ENCODE measurements around the gene NUP214.
"Not testable (repeated sequence)": the region's sequence is repeated elsewhere in the genome, so short reads cannot be mapped to it uniquely, and the experiment has no call there.

NUP214 gene

GRCh38 chr9:131116281-131117120 is 8.9 kb upstream of the NUP214 start:
- no peak for DNase-seq

- DNase-seq, result no peak
These were observed 8.1 kb upstream of the NUP214 start for GRCh38 chr9:131117121-131117761.

GRCh38 chr9:131117762-131118145 is 7.6 kb upstream of the NUP214 start:
- DNase-seq, result no peak

GRCh38 chr9:131119600-131119999 is 5.8 kb upstream of the NUP214 start:
- no peak for DNase-seq

GRCh38 chr9:131120620-131121228 is 4.7 kb upstream of the NUP214 start:
- DNase-seq, result no peak

DNA sequence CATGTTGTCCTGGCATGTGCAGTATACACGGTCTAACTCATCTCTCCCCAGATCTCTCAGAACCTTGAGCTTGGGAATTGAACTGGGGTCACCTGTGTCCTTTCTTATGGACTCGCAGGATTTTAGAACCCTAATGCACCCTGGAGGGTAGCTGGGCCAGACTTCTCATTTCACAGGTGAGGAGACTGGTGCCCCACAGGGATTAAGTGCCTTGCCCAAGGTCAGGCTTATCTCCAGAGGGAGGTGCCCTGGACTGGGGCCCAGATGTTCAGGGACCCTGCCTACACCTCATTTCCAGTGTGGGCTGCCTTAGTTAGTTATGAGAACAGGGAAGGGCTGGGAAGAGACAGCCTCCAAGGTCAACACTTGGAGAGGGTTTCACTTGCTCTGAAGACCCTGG is 4.0 kb upstream of the NUP214 start:
- DNase-seq, result no peak

- DNase-seq, result no peak
These were observed 3.2 kb upstream of the NUP214 start for GRCh38 chr9:131122158-131122557.

GRCh38 chr9:131125038-131125287 is 423 bp upstream of the NUP214 start:
- DNase-seq, result no peak

DNA sequence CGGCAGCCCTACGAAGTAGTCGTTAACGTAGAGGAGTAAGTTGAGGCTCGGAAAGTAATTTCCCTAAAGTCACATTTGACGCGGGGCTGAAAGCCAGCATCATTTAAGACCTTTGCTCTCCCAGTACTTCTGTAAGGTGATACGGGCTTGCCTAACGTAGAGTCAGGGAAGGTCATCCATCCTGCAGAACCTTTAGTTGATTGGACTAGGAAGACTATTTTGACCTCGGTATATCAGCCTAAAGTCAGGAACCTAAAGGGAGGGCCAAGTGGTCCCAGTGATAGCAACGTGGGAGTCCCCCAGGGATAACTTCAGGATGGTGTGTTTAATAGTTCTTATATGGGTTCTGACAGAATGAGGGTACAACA is 657 bp downstream of the NUP214 start:
- DNase-seq, result no peak

DNA sequence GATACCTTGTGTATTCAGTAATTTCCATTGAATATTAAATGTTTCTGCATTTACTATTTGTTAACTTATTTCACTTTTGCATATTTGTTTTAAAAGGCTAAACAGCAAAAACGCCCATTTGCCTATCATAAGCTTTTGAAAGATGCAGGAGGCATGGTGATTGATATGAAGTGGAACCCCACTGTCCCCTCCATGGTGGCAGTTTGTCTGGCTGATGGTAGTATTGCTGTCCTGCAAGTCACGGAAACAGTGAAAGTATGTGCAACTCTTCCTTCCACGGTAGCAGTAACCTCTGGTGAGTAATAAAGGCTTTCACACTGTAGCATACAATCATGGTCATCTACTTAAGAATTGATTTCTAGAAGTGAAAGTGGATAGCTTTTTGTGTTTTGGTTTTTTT is 3.8 kb downstream of the NUP214 start:
- no peak for DNase-seq

DNA sequence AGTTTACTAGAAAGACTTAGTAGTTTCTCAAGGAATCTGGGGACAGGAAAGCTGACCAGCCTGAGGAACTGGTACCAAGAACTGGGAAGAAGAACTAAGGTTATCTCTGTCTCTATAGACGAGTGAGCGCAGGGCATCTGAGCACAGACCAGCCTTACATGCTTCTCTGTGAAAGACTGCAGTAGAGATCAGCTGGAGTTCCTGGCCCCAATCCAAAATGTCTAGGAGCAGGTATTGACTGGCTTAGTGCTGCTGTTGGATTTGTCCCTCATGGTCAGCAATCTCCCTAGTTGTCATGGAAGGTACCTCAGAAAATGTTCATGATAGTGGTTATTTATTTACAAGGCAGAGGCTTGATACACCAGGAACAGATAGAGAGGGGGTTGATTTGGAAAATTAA is 13.3 kb downstream of the NUP214 start:
- no peak for DNase-seq

DNA sequence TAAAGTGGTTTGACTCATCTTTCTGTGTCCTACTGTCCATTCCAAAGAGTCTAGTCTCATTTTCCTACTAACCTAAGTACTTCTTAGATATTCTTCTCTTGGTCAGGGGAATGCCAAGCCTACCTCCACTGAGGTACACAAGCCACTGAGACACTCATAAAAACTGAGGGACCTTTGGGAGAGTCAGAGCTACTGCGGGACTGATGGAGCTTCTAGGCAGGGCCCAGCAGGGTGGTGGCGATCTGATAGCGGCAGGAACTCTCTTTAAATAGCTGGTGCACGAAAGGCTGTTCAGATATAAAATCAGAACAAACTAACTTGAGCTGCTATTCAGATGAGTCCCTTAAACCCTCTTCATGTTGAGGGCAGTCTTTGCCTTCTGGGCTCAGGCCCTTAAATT is 14.7 kb downstream of the NUP214 start:
- no peak for DNase-seq

GRCh38 chr9:131140550-131140949 is 15.2 kb downstream of the NUP214 start:
- no peak for DNase-seq

- no peak for DNase-seq
These were observed 16.8 kb downstream of the NUP214 start for GRCh38 chr9:131142160-131142559.

DNA sequence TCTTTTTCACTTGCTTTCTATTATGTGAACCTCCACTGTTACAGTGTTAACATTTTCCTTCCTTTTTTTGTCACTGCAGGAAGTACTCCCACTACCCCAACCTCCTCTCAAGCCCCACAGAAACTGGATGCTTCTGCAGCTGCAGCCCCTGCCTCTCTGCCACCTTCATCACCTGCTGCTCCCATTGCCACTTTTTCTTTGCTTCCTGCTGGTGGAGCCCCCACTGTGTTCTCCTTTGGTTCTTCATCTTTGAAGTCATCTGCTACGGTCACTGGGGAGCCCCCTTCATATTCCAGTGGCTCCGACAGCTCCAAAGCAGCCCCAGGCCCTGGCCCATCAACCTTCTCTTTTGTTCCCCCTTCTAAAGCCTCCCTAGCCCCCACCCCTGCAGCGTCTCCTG is 18.8 kb downstream of the NUP214 start:
- DNase-seq, result no peak

DNA sequence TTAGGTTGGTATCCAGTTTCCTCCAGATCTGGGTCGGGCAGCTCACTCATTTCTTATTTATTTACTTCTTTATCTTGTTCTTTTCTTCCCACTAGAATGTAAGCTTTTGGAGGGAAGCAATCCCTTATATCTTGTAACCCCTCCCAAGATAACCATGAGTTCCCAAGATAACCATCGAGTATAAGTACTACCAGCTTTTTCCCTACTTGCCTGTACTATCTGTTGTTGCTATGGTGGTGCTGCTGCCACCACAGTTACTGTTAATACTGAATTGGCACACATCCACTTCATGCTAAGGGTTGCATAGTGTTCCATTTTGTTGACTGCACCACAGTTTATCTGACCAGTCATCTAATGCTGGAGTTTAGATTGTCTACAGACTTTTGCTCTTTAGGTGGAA is 19.9 kb downstream of the NUP214 start:
- DNase-seq, result no peak

- DNase-seq, result no peak
These were observed 20.8 kb downstream of the NUP214 start for GRCh38 chr9:131146186-131146585.

DNA sequence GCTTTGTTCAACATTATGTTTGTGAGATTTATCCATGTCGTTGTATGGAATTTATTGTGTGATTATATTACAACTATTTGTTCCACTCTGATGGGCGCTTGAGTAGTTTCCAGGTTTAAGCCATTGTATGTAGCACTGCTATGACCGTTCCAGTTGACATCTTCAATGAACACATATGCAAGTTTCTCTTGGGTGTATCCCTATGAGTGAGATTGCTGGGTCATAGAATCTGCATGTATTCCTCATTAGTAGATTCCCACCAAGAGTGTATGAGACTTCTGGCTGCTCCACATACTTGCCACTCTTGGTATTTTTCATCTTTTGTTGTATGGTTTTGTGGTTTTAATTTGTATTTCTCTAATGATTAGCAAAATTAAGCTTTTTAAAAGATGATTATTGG is 22.9 kb downstream of the NUP214 start:
- DNase-seq, result no peak

DNA sequence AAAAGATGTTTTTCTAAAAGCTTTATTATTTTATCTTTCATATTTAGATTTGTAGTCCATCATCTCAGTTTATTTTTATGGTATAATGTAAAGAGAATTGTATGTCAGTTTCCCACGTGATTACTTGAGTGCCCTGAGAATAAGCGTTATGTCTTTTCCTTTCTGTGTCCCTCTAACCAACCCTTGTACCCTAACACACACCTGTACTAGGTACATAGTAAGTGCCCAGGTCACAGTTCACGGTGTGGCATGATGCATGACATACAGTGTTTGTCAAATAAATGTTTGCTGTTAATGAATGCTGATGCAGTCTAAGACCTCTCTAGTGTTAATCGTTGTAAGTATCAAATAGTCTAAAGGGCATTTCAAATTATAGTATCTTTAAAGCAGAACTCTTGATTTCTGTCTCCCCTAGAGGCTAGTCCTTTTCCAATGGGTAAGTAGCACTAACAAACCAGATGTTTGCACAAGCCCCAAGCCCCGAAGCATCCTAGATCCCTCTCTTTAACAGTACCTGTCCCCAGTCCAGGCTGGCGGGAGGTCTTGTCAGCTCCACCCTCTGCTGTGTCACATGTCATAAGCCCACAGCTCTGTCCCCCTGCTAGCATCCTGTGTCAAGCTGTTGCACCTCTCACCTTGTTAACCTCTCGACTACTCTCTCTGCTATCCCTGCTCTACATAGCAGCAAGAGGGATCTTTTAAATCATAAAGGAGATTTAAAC is 23.7 kb downstream of the NUP214 start:
- no peak for DNase-seq

DNA sequence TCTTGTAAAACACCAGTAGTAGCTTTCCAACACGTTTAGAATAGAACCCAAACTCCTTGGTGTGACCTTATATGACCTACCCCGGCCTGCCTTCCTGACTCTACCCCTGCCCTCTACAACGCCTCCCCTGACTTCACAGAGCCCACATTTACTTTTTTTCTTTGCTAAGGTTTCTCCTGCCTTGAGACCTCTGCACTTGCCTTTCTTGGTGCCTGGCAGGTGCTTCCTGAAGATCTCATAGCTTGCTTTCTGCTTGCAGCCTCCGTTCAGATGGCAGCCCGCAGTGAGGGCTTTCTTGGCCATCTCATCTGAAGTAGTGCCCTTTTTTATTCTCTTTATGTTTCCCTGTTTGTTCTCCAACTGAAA is 24.3 kb downstream of the NUP214 start:
- DNase-seq, result no peak

- no peak for DNase-seq
These were observed 28.2 kb downstream of the NUP214 start for GRCh38 chr9:131153595-131153994.

DNA sequence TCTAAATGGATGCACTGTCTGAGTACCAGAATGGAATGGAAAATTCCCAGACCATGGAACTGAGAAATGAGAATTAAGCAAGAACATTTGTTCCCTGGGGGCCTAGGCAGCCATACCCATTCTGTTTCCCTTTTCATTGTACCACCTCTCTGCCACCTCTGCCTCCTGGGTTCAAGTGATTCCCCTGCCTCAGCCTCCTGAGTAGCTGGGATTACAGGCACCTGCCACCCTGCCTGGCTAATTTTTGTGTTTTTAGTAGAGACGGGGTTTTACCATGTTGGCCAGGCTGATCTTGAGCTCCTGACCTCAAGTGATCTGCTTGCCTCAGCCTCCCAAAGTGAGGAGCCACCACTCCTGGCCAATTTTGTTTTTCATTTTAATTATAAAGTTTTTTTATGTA is 33.3 kb downstream of the NUP214 start:
- DNase-seq, result not testable (repeated sequence)

DNA sequence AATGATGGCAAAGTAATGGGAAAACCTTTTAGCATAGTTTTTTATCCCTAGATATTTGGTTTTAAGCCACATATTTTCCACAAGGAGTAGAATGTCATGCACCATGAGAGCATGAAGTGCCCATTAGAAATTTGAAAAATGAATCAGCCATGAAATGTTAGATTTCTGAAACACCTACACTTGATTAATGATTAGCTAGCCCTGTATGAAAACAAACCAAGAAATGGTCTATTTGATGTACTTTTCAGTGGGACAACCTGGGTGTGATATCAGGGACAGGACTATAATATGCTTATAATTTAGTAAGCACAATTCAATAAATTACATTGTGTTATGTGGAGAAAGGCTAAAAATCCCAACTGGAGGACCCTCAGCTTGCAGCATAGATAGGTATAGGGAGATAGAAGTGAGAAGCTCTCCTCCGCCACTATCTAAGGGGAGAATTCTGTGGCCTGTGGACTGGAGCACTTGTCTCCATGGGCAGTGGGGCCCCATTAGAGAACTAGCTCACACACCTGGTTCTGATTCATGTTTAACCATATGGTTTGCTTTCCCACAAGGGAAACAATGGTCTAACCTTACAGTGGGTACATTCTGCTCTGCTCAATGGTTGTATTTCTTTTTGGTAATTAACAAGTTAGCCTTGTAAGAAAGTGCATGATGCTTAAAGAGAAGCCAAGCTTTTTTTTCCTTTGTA is 35.2 kb downstream of the NUP214 start:
- no peak for DNase-seq
